Spleen (tissue), 11 donors: ENCODE measurements around the gene HES1. TPM values are rescaled to one million over a fixed set of nuclear protein-coding genes. Genes with fewer than 3 reads are reported as not detected.

Source experiments
- DNase-seq: peaks from one replicate; pipeline ENCODE4 v3.0.0-alpha.2; 2020
- H3K27ac ChIP-seq, 8 donors: fragments of 200-600 bp; sonication (generic) in 7 of 8; 1 replicate in 4 of 8; 2 replicates in 4 of 8; pipeline versions ENCODE4 v1.5.0 to v1.8.0; 2016 to 2021; ENCODE audit warnings: inconsistent platforms in 4 of 8, mild to moderate bottlenecking in 4 of 8, moderate library complexity in 1 of 8
- H3K27me3 ChIP-seq, 7 donors: fragments of 200-600 bp; sonication (generic) in 6 of 7; replicated peaks in 1 of 7; 1 replicate in 4 of 7; 2 replicates in 3 of 7; pipeline versions ENCODE4 v1.5.0 to v1.8.0; 2016 to 2021; ENCODE audit warnings: inconsistent platforms in 3 of 7, mild to moderate bottlenecking in 1 of 7
- H3K36me3 ChIP-seq, 6 donors: fragments of 200-600 bp; sonication (generic) in 5 of 6; 1 replicate in 4 of 6; 2 replicates in 2 of 6; pipeline versions ENCODE4 v1.5.0 to v1.8.0; 2016 to 2021; ENCODE audit warnings: inconsistent platforms in 2 of 6
- H3K4me1 ChIP-seq, 6 donors: fragments of 200-600 bp; sonication (generic) in 5 of 6; 1 replicate in 3 of 6; 2 replicates in 3 of 6; pipeline versions ENCODE4 v1.5.0 to v1.8.0; 2016 to 2021; ENCODE audit warnings: inconsistent platforms in 3 of 6
- H3K4me3 ChIP-seq, 8 donors: fragments of 200-600 bp; sonication (generic) in 7 of 8; 1 replicate in 4 of 8; 2 replicates in 4 of 8; pipeline versions ENCODE4 v1.5.0 to v1.8.0; 2016 to 2021; ENCODE audit warnings: inconsistent platforms in 4 of 8, mild to moderate bottlenecking in 4 of 8, moderate library complexity in 2 of 8
- H3K9me3 ChIP-seq, 8 donors: fragments of 200-600 bp; sonication (generic) in 7 of 8; 1 replicate in 4 of 8; 2 replicates in 4 of 8; pipeline versions ENCODE4 v1.5.0 to v1.8.0; 2016 to 2021; ENCODE audit warnings: inconsistent platforms in 4 of 8
- CTCF ChIP-seq, 11 experiments: fragments of 200-600 bp in 7 of 11; fragments of 450-650 bp in 4 of 11; sonication (generic) in 4 of 11; IDR thresholded peaks in 8 of 11; conservative IDR thresholded peaks in 3 of 11; 1 replicate in 7 of 11; 2 replicates in 4 of 11; pipeline versions ENCODE4 v1.4.0 to v1.8.0; 2016 to 2021; ENCODE audit warnings: antibody characterized with exemption in 11 of 11, inconsistent platforms in 4 of 11, mild to moderate bottlenecking in 1 of 11
- POLR2A ChIP-seq, 3 donors: fragments of 450-650 bp; IDR thresholded peaks; one replicate each; pipeline ENCODE4 v1.5.1; 2017; ENCODE audit warnings: antibody characterized with exemption in 3 of 3, mild to moderate bottlenecking in 1 of 3
- POLR2AphosphoS5 ChIP-seq, 3 donors: sonication (generic); formaldehyde crosslinking; IDR thresholded peaks; one replicate each; pipeline ENCODE4 v1.5.1; 2017; ENCODE audit warnings: antibody characterized with exemption in 3 of 3
- WGBS, 5 donors: extraction: QIAGEN DNeasy Blood & Tissue Kit in 3 of 5; methylation state at CpG; one replicate each; pipeline versions ENCODE4 v1.1.5 to v1.1.7; 2013 to 2018; 5-methylcytosine and 5-hydroxymethylcytosine counted together
- intact Hi-C: fragments of 100-400 bp; cut with DNase I; formaldehyde crosslinking; loops from one replicate; pipeline ENCODE4 v1.15.0; 2023; ENCODE audit warnings: low total_unique reads
- polyA plus RNA-seq, 3 donors: library from polyadenylated mRNA; stranded (reverse); fragments of 200-250 nt; gene quantifications; one replicate each; pipeline ENCODE4 v1.2.1, GENCODE V29; 2013
- total RNA-seq, 7 donors: library from RNA; depleted of rRNA in 3 of 7; stranded (reverse); fragments of >200 nt in 3 of 7; fragmentation: NEBNext Ultra II Directional in 4 of 7; extraction: Animal tissue kit (Norgen Biotek cat#: 25700) in 4 of 7; gene quantifications; one replicate each; pipeline versions ENCODE4 v1.1.0 to v1.2.1, GENCODE V29; 2016 to 2021
- donor health status: healthy with polysubstance abuse.
- donor health status: DM: no; HTN: no; CAD: no; lungs with moderate emphysema.
- donor health status: DM: no; HTN: no; CAD: no.
- donor health status: Bipolar disorder and iron deficiency.
- donor health status: healthy.
- donor health status: DM: no; HTN: no; CAD: no.
- donor health status: DM: yes; HTN: yes; CAD: no.

HES1 gene
- total and polyA plus RNA-seq, 10 donors, result 17.7 to 59.6 (median 40.0) TPM

- Histone ChIP-seq H3K36me3 (peaks cover 0 to 12% (median 0%) of the 10 kb centered on the region in 6 donors), H3K27me3 (peaks cover 0 to 87% (median 3%) of the 10 kb centered on the region in 7 donors), H3K9me3 (no peaks in the 10 kb centered on the region), H3K27ac (peak overlapping the region in 3 of 8 donors; percentile 84 to 92 (median 91)), H3K4me1 (peaks cover 39 to 85% (median 81%) of the 10 kb centered on the region in 6 donors), H3K4me3 (peak overlapping the region in 6 of 8 donors; percentile 62 to 75 (median 70))
- TF ChIP-seq POLR2A (IDR thresholded peaks at IDR 0.05), result no peak
- TF ChIP-seq CTCF (IDR thresholded peaks at IDR 0.05 in 8 of 11, conservative IDR thresholded peaks at IDR 0.05 in 3 of 11), result no peak
- TF ChIP-seq POLR2AphosphoS5 (IDR thresholded peaks at IDR 0.05), result no peak
- WGBS, 5 donors, result 61 to 87% (median 75%) methylated on average over 4 of the region's 4 CpGs
- intact Hi-C loops, result loop anchor here (5.0 to 10.0 kb wide), 3 partner anchors 179 to 474 kb away; no protein-coding TSS in a partner anchor
- no peak for DNase-seq
These were observed 2.8 kb downstream of the HES1 start for GRCh38 chr3:194138732-194139070.

DNA sequence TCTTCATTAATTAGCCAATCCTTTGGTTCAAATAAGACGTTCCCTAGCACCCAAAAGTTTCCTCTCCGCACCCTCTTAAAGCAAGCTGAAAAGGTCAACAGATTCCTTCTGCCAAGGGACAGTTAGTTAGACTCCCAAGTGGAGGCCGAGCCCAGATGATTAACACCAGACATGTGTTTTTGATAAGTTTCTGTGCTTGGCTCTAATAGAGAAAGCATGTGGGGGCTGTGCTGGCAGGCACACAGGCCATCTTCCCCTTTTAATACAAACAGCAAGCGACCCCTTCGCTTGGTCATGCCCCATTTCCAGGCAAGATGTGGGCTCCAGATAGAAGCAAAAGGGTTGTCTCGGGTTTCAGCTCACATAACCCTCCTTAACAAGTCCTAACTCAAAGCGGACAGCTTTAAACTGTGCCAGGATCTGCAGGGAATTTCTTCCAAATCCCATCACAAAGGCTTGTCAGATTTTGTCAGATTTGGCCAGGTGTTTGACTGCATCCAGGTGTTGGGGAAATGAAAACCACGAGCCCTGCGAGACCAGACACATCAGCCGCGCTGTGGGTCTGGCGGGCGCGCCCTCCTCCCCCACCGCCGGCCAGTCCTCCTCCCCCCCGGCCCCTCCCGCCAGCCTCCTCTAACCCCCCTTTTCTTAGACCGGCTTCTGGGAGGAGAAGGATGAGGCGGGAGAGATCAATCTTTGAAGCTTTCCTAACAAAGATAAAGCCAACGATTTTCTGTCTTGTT is 3.3 kb downstream of the HES1 start:
- TF ChIP-seq CTCF (IDR thresholded peaks at IDR 0.05 in 8 of 11, conservative IDR thresholded peaks at IDR 0.05 in 3 of 11), result no peak
- TF ChIP-seq POLR2AphosphoS5 (IDR thresholded peaks at IDR 0.05), result peak in 2 of 3 donors; percentile 12 to 18
- DNase-seq, result no peak
- 25 to 41% (median 36%) methylated on average over 19 to 21 of the region's 21 CpGs for WGBS, 5 donors
- H3K27me3 ChIP-seq, result peaks cover 0 to 83% (median 3%) of the 10 kb centered on the region in 7 donors
- H3K4me1 ChIP-seq, result peaks cover 39 to 82% (median 79%) of the 10 kb centered on the region in 6 donors
- peak overlapping the region in 4 of 8 donors; percentile 62 to 75 (median 70) for H3K4me3 ChIP-seq
- no peaks in the 10 kb centered on the region for H3K9me3 ChIP-seq
- intact Hi-C loops, result loop anchor here (5.0 to 10.0 kb wide), 3 partner anchors 178 to 474 kb away; no protein-coding TSS in a partner anchor
- peaks cover 0 to 12% (median 0%) of the 10 kb centered on the region in 6 donors for H3K36me3 ChIP-seq
- H3K27ac ChIP-seq, result peak overlapping the region in 7 of 8 donors; percentile 9 to 92 (median 78)

DNA sequence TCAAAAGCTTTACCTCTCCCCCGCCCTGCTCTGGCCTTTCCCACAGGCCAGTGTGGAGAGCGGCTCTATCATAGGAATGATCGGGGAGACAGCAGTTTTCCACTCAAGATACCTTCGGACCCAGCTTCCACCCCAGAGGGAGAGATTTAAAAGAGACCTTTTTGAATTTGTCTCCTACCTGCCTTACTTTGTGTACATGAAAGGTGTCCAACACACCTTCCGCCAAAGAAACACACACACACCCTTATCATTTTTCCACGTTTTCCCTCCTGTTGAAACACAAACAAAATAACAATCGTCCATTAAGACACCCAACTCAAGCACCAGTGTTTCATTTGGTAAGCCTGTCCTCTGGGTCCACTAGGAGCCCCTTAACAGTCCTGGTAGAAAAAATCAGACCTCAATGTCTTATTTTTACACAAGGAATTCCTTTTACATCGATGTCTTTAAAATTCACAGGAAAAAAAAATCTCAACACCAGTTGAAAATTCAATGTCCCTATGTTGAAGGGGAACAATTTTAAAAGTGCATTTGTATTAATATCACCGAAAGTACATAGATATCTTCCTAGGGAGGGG is 4.0 kb downstream of the HES1 start:
- intact Hi-C loops, result loop anchor here (5.0 to 10.0 kb wide), 3 partner anchors 177 to 475 kb away; no protein-coding TSS in a partner anchor
- H3K27ac ChIP-seq, result peak overlapping the region in 5 of 8 donors; percentile 74 to 89 (median 84)
- DNase-seq, result no peak
- no peak overlapping the region for H3K4me3 ChIP-seq
- WGBS, 5 donors, result 49 to 65% (median 57%) methylated on average over 9 of the region's 9 CpGs
- peaks cover 0 to 12% (median 0%) of the 10 kb centered on the region in 6 donors for H3K36me3 ChIP-seq
- H3K27me3 ChIP-seq, result peaks cover 0 to 77% (median 3%) of the 10 kb centered on the region in 7 donors
- H3K4me1 ChIP-seq, result peaks cover 39 to 75% (median 73%) of the 10 kb centered on the region in 6 donors
- H3K9me3 ChIP-seq, result no peaks in the 10 kb centered on the region
- TF ChIP-seq POLR2A (IDR thresholded peaks at IDR 0.05) (no peak), CTCF (IDR thresholded peaks at IDR 0.05 in 8 of 11, conservative IDR thresholded peaks at IDR 0.05 in 3 of 11) (no peak)
